ENCODE results near the gene PADI1. TPM values are rescaled to one million over a fixed set of nuclear protein-coding genes. Genes with fewer than 3 reads are reported as not detected.

The PADI1 gene
- total RNA-seq, 1 experiment from 2014 or later = 0.24 TPM

DNA sequence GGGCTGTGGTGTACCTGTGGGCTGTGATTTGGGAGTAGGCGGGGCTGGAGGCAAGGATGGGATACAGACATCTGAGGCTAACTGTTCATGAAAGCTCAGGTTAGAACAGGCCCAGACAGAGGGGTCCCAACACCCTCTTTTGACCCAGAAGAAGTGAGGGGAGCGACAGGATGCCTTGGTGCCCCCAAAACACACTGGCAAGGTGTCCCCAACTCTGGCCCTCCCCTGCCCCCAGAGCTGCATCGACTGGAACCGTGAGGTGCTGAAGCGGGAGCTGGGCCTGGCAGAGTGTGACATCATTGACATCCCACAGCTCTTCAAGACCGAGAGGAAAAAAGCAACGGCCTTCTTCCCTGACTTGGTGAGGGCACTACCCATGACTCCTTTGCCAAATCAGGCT, 75.5 kb downstream of the PADI1 start:
- no peak overlapping the region for H2BK12ac ChIP-seq (ENCODE audit: insufficient read length, low read depth, low read length)
- no peak overlapping the region for H3K27ac ChIP-seq (ENCODE audit: insufficient read length, low read depth, low read length)
- no peaks in the 10 kb centered on the region for H3K9me3 ChIP-seq (ENCODE audit: control insufficient read depth, low read depth, low read length)
- H4K20me1 ChIP-seq (ENCODE audit: control insufficient read depth, insufficient read depth, insufficient read length) = no peaks in the 10 kb centered on the region
- H2BK20ac ChIP-seq (ENCODE audit: low read depth, low read length, poor library complexity, severe bottlenecking) = no peak overlapping the region
- H2BK120ac ChIP-seq (ENCODE audit: low read depth, low read length, poor library complexity, severe bottlenecking) = no peak overlapping the region
- no peak overlapping the region for H3K27ac Mint-ChIP-seq
- no peak overlapping the region for H3K56ac ChIP-seq (ENCODE audit: insufficient read length, low read depth, low read length)
- no peak overlapping the region for H2AK5ac ChIP-seq (ENCODE audit: insufficient read length, low read length)
- no peaks in the 10 kb centered on the region for H3K9me3 Mint-ChIP-seq
- H2AFZ ChIP-seq (ENCODE audit: low read length) = no peak overlapping the region
- no peak overlapping the region for H3K18ac ChIP-seq (ENCODE audit: insufficient read length, low read depth, low read length)
- H2BK15ac ChIP-seq (ENCODE audit: low read depth, low read length) = no peak overlapping the region
- peaks cover 0 to 3% of the 10 kb centered on the region in 2 experiments; a peak in 1 of 4 replicates for H3K4me1 Mint-ChIP-seq
- no peak for DNase-seq
- H3K23ac ChIP-seq (ENCODE audit: insufficient read length, low read depth, low read length) = no peak overlapping the region
- no peaks in the 10 kb centered on the region for H3K79me1 ChIP-seq (ENCODE audit: insufficient read depth, low read depth, low read length, poor library complexity, severe bottlenecking)
- H3K27me3 ChIP-seq (ENCODE audit: insufficient read depth, low read length) = no peaks in the 10 kb centered on the region; the same call in 1 of the 2 replicates
- H3K9ac ChIP-seq (ENCODE audit: extremely low read depth, insufficient read length, low read length) = no peak overlapping the region
- H3K36me3 Mint-ChIP-seq (ENCODE audit: insufficient read depth in 1 of 3, low read depth in 3 of 3) = no peaks in the 10 kb centered on the region
- no peaks in the 10 kb centered on the region for H3K79me2 ChIP-seq (ENCODE audit: insufficient read depth, low read length)
- TF ChIP-seq, protein P1, sequence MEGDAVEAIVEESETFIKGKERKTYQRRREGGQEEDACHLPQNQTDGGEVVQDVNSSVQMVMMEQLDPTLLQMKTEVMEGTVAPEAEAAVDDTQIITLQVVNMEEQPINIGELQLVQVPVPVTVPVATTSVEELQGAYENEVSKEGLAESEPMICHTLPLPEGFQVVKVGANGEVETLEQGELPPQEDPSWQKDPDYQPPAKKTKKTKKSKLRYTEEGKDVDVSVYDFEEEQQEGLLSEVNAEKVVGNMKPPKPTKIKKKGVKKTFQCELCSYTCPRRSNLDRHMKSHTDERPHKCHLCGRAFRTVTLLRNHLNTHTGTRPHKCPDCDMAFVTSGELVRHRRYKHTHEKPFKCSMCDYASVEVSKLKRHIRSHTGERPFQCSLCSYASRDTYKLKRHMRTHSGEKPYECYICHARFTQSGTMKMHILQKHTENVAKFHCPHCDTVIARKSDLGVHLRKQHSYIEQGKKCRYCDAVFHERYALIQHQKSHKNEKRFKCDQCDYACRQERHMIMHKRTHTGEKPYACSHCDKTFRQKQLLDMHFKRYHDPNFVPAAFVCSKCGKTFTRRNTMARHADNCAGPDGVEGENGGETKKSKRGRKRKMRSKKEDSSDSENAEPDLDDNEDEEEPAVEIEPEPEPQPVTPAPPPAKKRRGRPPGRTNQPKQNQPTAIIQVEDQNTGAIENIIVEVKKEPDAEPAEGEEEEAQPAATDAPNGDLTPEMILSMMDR (conservative IDR thresholded peaks at IDR 0.05) = no peak
- no peak overlapping the region for H4K91ac ChIP-seq (ENCODE audit: insufficient read length, low read depth, low read length)
- H3K4ac ChIP-seq (ENCODE audit: low read depth, low read length) = no peak overlapping the region
- H3K4me3 Mint-ChIP-seq = no peak overlapping the region
- no peak overlapping the region for H2BK5ac ChIP-seq (ENCODE audit: insufficient read length, low read length)
- no peak overlapping the region for H3T11ph ChIP-seq (ENCODE audit: low read length)
- H4K5ac ChIP-seq (ENCODE audit: insufficient read length, low read depth, low read length) = no peak overlapping the region
- H4K8ac ChIP-seq (replicated peaks; ENCODE audit: insufficient read length, low read depth, low read length) = no peak overlapping the region
- H3K4me2 ChIP-seq (ENCODE audit: insufficient read depth, insufficient read length, low read length) = no peak overlapping the region
- no peaks in the 10 kb centered on the region for H3K23me2 ChIP-seq (ENCODE audit: insufficient read length, low read depth, low read length, poor library complexity, severe bottlenecking)
- no peaks in the 10 kb centered on the region for H3K4me1 ChIP-seq (ENCODE audit: insufficient read depth, low read length)
- no peak overlapping the region for H3K14ac ChIP-seq (ENCODE audit: insufficient read depth, low read length)
- no CpG with 5 or more reads among the region's 7 CpGs for WGBS (ENCODE audit: extremely low coverage, insufficient read length, low lambda C conversion rate)
- peaks cover 8% of the 10 kb centered on the region for H3K27me3 Mint-ChIP-seq (ENCODE audit: low read depth)

All from H9 (cell line).